ENCODE measurements around the gene HFE.
"Not testable (repeated sequence)": the region's sequence is repeated elsewhere in the genome, so short reads cannot be mapped to it uniquely, and the experiment has no call there.

Gene HFE

GRCh38 chr6:26064619-26065257 is 22.5 kb upstream of the HFE start:
- DNase-seq: peak; percentile 14 to 35

- peak; percentile 25 to 35 for DNase-seq
These were observed 21.3 kb upstream of the HFE start for GRCh38 chr6:26065952-26066380.

GRCh38 chr6:26067367-26067766 is 19.9 kb upstream of the HFE start:
- no peak for DNase-seq

- DNase-seq: no peak
These were observed 19.2 kb upstream of the HFE start for GRCh38 chr6:26068036-26068435.

GRCh38 chr6:26071135-26071534 is 16.1 kb upstream of the HFE start:
- DNase-seq: no peak

GRCh38 chr6:26075063-26075717 is 12.0 kb upstream of the HFE start:
- no peak for DNase-seq

- DNase-seq: not testable (repeated sequence)
These were observed 9.2 kb upstream of the HFE start for GRCh38 chr6:26078066-26078465.

- not testable (repeated sequence) for DNase-seq
These were observed 6.1 kb upstream of the HFE start for GRCh38 chr6:26081096-26081495.

- no peak for DNase-seq
These were observed 1.0 kb upstream of the HFE start for GRCh38 chr6:26086211-26086610.

- DNase-seq: no peak
These were observed 1.1 kb downstream of the HFE start for GRCh38 chr6:26088344-26088743.

GRCh38 chr6:26089272-26089671 is 2.0 kb downstream of the HFE start:
- no peak for DNase-seq

- no peak for DNase-seq
These were observed 5.2 kb downstream of the HFE start for GRCh38 chr6:26092443-26092842.

GRCh38 chr6:26094036-26094435 is 6.8 kb downstream of the HFE start:
- DNase-seq: no peak

- DNase-seq: peak; percentile 42 to 54
These were observed 10.1 kb downstream of the HFE start for GRCh38 chr6:26097268-26097875.

GRCh38 chr6:26103141-26103769 is 16.0 kb downstream of the HFE start:
- DNase-seq: no peak

GRCh38 chr6:26103770-26104456 is 16.7 kb downstream of the HFE start:
- DNase-seq: peak; percentile 88 to 91

GRCh38 chr6:26104457-26105108 is 17.4 kb downstream of the HFE start:
- DNase-seq: no peak

GRCh38 chr6:26105109-26105730 is 18.0 kb downstream of the HFE start:
- no peak for DNase-seq

- no peak for DNase-seq
These were observed 18.6 kb downstream of the HFE start for GRCh38 chr6:26105842-26106241.

- no peak for DNase-seq
These were observed 20.7 kb downstream of the HFE start for GRCh38 chr6:26107935-26108334.

GRCh38 chr6:26109772-26110171 is 22.5 kb downstream of the HFE start:
- DNase-seq: no peak

GRCh38 chr6:26113570-26113969 is 26.3 kb downstream of the HFE start:
- DNase-seq: no peak

All from NCI-H1930 (cell line).